GM19240 (cell line): ENCODE data around the gene ABLIM2.

Experiments
- DNase-seq: peaks from one replicate; pipeline ENCODE4 v3.0.0; 2011; ENCODE audit warnings: low spot score; ENCODE audit not compliant: insufficient read length

ABLIM2 gene

GRCh38 chr4:8008391-8008790, 150.2 kb downstream of the ABLIM2 start:
- DNase-seq, result no peak

GRCh38 chr4:8007581-8007980, 151.0 kb downstream of the ABLIM2 start:
- DNase-seq, result no peak

DNA sequence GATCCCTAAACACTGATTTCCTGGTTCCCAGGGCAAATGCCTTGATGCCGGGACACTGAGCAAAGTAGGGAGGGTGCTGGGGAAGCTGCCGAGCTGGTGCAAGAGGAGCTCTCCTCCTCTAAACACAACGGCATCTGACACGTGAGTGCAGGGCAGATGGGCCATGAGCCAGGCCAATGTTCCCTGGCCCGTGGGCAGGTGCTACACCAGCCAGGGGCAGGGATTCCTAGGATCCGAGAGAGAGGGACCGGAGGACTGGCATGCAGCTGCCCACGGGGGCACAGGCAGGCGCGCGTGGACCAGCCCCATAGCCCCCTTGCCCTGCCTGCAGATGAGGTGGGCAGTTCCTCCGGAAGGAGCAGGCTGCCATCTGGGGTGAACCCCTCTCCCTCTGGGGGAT, 152.1 kb downstream of the ABLIM2 start:
- no peak for DNase-seq

- DNase-seq, result no peak
These were observed 152.8 kb downstream of the ABLIM2 start for GRCh38 chr4:8005814-8006215.

- no peak for DNase-seq
These were observed 153.4 kb downstream of the ABLIM2 start for GRCh38 chr4:8005033-8005808.

DNA sequence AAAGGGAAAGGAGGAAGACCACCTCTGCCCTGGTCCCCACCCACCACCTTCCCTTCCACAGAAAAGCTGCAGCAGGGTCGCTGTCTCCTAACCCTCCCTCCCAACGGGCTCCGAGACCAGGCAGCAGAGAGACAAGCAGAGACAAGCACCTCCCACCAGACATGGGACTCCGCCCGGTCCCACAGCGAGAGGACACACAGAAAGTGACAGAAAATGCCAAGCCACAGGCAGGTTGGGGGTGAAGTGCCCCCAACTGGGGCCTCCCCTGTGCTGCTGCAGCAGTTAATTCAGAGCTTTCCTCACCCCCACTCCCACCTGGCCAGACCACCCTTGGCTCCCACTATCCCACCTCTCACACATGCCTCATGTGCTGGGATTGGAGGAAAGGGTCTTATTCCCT, 154.5 kb downstream of the ABLIM2 start:
- DNase-seq, result no peak

DNA sequence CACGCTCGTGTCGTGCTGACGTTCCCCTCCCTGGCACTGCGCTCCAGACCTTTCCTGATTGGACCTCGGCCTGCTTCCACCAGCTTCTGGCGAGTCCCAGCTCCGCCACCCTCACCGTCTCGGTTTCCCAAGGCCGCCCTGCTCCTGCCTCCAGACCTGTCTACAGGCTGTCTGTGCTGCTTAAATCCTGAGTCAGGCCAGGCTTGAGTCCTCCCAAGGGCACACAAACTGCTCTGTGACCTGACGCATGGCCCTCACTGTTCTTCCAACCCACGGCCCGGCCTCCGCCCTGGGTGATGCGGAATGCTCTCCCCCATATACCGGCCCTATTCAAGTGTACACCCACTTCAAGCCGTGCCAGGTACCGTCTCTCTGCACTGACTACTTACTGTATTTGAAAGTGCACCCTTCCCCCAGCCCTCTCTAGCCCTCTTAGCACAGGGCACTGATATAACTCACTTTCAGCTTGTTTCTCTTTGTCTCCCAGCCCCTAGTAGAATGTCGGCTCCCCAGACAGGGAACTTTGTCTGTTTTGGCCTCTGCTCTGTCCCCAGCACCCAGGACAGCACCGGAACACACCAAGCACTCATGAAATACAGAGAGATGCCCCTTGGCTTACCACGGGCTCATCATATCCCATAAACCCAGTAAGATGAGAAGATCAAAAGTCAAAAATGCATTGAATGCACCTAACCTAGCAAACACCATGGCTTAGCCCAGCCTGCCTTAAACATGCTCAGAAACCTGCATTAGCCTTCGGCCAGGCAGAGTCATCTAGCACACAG, 155.9 kb downstream of the ABLIM2 start:
- DNase-seq, result no peak

- DNase-seq, result no peak
These were observed 156.9 kb downstream of the ABLIM2 start for GRCh38 chr4:8001564-8002355.

DNA sequence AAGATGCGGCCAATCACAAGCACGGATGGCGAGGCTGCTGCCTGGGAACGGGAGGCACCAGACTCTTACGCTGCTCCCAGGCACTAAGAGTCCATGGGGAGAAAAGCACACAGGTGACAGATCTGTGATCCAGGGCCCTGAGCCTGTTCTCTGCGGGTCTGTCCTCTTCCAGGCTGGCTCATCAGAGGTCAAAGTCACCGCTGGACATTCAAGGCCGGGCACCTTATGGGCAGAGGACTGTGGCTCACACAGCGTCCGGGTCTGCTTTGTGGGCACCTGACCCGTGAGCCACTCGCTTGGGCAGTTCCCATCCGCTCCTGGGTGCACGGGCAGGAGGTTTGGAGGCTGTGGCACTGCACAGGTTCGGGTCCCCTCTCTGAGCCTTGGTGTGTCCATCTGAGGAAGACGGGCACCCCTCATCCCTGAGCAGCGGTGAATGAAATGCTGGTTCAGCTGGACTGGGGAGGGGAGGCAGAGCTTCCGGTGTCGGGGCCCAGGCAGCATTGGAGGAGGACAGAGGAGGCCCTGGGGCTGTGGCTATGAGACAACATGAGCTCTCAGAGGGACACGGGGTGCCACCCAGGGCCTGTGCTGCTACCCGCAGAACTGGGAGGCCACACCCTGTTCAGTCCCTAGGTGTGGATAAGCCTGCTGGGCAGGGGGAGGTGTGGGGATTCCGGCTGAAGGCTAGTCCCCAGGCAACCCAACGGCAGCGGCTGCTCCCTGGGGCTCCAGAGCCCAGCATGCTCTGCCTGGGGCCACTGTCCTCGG, 157.7 kb downstream of the ABLIM2 start:
- DNase-seq, result no peak

GRCh38 chr4:8000247-8000646, 158.4 kb downstream of the ABLIM2 start:
- DNase-seq, result no peak

DNA sequence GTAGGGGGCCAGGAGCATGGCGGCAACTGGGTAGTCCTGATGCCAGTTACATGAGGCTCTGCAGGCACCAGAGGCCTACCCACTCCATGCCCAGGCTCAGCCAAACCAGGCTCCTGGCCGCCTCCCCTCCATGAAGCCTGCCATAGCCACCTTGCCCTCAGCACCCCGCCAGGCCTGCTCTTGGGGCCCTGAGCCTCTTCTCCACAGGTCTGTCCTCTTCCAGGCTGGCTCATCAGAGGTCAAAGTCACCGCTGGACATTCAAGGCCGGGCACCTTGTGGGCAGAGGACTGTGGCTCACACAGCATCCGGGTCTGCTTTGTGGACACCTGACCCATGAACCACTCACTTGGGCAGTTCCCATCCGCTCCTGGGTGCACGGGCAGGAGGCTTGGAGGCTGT, 158.9 kb downstream of the ABLIM2 start:
- no peak for DNase-seq

GRCh38 chr4:7999279-7999678, 159.3 kb downstream of the ABLIM2 start:
- no peak for DNase-seq

GRCh38 chr4:7998447-7998846, 160.2 kb downstream of the ABLIM2 start:
- DNase-seq, result no peak

DNA sequence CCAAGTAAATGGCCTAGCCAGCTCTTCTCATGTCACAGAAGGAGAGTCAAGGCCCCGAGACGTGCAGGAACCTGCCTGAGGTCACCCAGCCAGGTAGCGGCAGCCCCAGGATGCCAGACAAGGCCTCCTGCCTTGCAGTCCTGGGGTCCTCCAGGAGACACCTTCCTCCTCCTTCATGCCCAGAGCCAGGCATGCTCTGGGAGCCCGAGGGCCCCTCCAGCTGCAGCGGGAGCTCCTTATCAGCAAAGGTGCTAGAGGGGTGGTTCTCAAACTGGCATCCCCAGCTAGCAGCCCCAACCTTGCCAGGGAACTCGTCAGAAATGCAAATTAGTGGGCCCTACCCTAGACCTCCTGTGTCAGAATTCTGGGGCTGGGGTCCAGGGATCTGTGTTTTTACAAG, 162.7 kb downstream of the ABLIM2 start:
- DNase-seq, result no peak

DNA sequence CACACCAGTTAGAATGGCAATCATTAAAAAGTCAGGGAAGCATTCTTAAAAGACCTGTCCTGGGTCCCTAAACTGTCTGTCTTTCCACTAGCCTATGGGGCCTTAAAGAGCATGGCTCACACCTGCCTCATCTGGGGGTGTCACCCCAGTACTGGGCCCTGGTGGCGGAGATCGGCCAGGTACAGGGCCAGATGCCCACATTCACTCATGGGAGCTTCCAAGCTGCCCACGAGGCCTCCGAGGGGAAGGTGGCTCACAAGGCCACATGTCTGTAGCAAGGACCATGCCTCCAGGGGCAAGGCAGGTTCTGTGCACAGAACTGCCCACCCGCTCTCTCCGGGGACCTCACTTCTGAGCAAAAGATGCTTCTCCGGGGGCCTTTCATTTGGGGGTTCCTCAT, 163.5 kb downstream of the ABLIM2 start:
- no peak for DNase-seq

- DNase-seq, result no peak
These were observed 164.9 kb downstream of the ABLIM2 start for GRCh38 chr4:7993671-7994070.

- DNase-seq, result no peak
These were observed 165.8 kb downstream of the ABLIM2 start for GRCh38 chr4:7992846-7993245.

DNA sequence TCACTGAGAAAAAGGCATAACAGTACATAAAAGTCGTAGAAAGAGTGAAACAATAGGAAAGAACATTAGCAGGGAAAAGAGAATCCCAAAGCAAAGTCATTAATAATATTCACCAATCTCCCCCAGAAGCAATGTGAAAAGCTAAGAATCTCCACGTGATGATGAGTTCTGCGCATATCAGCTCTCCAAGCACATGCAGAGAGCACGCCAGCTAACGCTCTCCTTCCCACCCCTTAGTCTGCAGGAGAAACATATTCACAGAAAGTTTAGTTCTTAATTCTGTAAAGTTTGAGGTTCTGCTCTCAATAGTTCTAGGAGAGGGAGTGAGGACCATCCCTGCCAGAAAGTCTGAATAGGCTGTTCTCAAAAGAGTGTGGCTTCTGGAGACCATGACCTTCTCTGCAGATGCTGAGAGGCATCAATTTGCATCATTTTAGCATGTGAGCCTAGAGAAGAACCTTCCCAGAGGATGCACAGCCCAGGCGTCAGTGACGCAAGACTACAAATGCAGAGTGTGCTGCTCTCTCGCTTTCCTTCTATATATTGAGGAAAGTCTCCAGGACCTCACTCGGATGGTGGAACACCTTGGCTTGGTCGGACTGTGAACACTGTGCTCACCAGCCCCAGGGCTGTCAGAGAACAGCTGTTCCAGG, 167.7 kb downstream of the ABLIM2 start:
- DNase-seq, result no peak

- DNase-seq, result no peak
These were observed 169.0 kb downstream of the ABLIM2 start for GRCh38 chr4:7989654-7990053.

DNA sequence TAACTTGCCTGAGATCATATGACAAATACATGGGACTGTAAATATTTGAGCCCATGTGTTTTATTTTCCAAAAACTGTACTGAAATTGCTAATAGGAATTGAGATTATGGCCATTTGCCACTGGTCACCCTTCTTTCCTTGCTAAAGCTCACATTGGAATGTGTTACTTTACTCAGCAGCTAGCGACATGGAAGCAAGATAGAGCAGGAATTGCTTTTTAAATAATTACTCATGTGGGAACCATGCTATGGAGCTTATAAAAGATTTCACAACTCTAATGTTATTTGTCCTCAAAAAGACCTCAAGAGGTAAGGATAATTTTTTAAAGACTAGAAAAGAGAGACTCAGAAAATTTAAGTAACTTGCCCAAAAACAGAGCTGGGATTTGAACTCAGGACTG, 170.2 kb downstream of the ABLIM2 start:
- no peak for DNase-seq
